NCI-H2107 treated with DMSO at 0.1 percent for 48 hours (cell line): ENCODE results near the gene ZNF71.
"Not testable (repeated sequence)": the region's sequence is repeated elsewhere in the genome, so short reads cannot be mapped to it uniquely, and the experiment has no call there.

Source experiments
- DNase-seq: peaks from one replicate; lab custom pipeline; 2025; ENCODE audit not compliant: unreplicated experiment; lab: John Stamatoyannopoulos, UW

ZNF71 gene

GRCh38 chr19:56622374-56622773, 27.3 kb downstream of the ZNF71 start:
- DNase-seq, result no peak

DNA sequence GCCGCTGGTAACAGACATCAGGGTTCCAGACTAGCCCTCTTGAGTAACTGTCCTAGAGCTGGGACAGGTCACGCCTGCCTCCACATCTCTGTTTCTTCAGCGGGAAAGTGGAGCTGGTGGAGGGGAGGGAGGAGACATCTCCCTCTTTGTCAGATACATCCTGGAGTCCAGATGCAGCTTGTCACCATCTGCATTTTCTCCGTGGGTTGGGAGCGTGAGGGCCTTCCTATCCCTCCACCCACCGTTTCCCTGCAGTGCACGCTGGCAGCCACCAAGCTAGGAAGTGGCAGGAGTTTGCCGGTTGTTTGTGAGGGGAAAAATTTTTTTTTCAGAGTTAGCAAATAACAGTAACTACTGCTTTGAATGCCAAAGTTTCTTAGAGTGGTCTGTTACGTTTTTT, 27.9 kb downstream of the ZNF71 start:
- no peak for DNase-seq

DNA sequence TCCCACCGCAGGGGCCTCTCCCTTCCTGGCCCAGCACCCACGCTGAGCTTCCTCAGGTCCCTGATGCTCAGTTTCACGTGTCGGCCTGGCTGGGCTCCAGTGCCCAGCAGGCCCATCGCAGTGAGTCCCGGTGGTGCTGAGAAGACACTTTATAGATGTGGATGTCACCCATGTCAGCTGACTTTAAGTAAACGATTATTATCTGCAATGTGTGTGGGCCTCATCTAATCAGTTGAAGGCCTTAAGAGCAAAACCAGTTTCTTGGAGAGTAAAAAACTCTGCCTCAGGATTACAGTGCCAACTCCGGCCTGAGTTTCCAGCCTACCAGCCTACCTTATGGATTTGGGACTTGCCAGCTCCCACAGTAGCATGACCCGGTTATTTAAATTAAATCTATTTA, 30.6 kb downstream of the ZNF71 start:
- DNase-seq, result no peak

- DNase-seq, result no peak
Measured at GRCh38 chr19:56633021-56633420, 37.9 kb downstream of the ZNF71 start.

- DNase-seq, result no peak
Measured at GRCh38 chr19:56637976-56638555, 43.0 kb downstream of the ZNF71 start.

- DNase-seq, result no peak
Measured at GRCh38 chr19:56639217-56639616, 44.1 kb downstream of the ZNF71 start.

DNA sequence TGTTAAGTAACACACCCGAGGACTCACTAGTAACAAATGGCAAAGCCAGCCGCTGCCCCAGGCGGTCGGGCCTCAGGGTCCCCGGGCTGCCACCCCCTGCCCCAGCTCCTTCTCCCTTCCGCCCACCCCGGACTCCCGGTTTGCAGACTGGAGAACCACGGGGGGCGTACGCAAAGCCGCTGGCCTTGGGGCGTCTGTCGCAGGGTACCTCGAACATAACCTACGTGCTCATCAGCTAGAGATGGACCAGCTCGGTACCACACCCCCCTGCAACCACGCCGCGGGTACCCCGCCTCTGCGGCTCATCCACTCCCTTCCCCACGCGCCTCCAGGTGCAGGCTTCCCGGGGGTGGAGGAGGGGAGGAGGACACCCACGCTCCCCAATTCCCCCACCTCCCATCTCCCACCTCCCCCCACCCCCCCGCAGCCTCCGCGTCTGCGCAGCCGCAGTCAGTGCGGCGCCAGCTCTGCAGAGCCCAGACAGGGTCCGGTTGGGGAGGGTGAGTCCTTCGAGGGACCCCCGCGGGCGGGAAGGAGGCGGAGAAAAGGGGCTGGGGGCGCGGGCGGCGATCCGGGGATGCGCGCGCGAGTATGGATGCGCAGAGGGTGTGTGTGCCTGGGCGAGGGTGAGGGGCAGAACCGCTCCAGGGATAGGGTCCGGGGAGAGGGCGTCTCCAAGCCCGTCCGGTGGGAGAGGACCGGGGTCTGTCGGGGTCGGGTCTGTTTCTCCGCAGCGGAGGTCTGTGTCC, 47.8 kb downstream of the ZNF71 start, which contains the start of gene SMIM17:
SMIM17 (plus strand) TSS at position 449 of the 749 bp plus-strand sequence. CDS start 2,509 bp downstream, outside the sequence.
- no peak for DNase-seq

DNA sequence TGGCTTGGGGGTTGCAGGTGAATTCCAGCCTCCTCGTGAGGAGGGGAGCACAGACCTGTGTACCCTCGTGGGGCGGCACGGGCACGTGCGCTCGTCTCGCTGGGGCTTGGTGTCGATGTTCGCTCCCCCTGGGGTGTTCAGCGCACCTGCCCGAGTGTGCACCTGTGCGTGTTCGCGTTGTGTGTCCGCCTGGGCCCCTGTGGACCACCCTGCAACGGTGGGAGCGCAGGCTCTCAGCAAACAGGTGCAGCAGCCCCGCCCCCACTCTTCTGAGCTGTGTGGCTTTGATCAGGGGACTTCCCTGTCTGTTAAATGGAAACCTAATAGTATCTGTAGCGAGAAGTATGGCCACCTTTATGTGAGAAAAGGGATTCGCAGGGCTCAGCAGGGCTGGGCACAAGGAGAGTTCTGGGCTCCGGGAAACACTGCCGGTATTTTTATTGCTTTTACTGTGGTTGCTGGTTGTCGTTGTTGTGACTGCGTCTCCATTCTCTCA, 48.4 kb downstream of the ZNF71 start:
- no peak for DNase-seq

GRCh38 chr19:56654151-56654550, 59.0 kb downstream of the ZNF71 start:
- DNase-seq, result no peak

- no peak for DNase-seq
Measured at GRCh38 chr19:56660381-56661107, 65.4 kb downstream of the ZNF71 start.

DNA sequence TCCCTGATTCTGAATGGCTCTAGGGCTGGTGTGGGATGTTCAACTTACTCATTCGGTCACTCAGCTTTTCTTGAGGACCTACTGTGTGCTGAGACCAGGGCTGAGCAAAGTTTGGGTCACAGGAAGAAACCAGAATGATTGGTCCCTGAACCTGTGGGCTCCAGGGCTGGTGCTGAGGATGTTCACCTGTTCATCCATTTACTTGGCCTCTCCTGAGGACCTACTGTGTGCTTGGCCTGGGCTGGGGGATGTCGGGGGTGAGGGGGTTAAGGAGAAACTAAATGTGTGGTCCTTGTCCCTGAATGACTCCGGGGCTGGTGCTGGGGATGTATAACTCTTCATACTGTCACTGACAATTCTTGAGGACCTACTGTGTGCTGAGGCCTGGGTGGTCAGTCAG, 66.1 kb downstream of the ZNF71 start:
- no peak for DNase-seq

GRCh38 chr19:56663931-56664500, 68.9 kb downstream of the ZNF71 start:
- DNase-seq, result no peak

DNA sequence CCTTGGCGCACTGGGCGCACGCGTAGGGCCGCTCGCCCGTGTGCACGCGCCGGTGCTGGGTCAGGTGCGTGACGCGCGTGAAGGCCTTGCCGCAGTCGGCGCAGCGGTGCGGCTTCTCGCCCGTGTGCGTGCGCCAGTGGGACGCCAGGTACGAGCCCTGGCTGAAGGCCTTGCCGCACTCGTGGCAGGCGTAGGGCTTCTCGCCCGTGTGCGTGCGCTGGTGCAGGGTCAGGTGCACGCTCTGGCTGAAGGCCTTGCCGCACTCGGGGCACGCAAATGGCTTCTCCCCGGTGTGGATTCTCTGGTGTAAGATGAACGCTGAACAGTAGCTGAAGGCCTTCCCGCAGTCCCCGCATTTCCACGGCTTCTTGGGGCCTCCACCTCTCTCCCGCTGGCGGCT, 69.4 kb downstream of the ZNF71 start:
- DNase-seq, result no peak

GRCh38 chr19:56667311-56667870, 72.3 kb downstream of the ZNF71 start:
- DNase-seq, result no peak

DNA sequence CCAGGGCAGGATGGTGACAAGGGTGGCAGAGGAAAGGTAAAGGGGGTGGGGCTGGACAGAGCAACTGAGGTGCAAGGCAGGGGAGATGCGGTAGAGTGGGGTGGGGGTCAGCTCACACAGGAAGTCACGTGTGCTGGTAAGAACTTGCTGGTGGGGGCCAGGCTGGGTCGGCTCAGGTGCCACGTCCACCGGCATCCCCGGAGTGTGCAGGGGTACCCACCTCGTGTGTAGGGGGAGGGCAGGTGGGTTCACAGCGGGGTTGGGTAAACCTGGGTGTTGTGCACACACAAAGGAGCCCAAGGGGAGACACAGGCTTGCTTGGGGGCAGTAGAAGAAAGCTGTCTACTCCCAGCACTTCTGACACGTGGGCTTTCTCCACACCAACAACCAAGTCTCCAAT, 73.6 kb downstream of the ZNF71 start:
- no peak for DNase-seq

DNA sequence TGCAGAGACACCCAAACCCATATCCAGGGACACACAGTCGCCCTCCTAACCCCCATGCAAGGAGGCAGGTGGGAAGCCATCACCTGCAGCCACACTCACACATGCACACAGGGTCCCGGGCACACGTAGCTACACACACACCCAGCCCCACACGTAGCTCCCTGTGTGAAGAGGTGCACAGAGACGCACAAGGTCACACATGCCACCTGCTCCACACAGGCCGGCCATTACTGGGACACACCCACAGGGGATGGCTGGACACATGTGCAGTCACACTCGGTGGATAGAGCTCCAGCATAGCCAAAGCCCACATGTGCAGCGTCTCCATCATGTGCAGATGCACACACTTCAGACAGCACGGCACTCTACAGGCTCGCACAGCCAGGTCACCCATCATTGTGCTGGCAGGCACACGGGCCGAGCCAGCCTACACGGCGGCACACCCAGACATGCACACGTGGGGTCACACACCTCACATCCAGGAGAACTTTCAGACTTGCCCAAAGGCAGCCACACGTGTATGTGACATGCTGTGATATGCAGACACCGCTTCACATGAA, 75.4 kb downstream of the ZNF71 start:
- DNase-seq, result no peak

DNA sequence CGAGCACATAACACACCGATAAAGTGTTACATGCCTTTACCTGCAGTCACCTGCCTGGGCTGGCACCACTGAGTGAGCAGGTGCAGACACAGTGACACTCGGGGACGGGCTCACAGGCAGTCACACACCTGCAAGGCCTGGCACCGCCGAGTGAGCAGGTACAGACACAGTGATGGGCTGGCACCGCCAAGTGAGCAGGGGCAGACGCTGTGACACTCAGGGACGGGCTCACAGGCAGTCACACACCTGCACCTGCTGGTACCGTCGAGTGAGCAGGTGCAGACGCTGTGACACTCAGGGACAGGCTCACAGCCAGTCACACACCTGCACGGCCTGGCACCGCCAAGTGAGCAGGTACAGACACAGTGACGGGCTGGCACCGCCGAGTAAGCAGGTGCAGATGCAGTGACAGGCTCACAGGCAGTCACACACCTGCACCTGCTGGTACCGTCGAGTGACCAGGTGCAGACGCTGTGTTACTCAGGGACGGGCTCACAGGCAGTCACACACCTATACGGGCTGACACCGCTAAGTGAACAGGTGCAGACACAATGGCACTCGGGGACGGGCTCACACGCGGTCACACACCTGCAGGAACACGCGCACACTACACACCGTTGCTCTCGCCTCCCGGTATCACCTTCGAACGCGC, 76.0 kb downstream of the ZNF71 start:
- no peak for DNase-seq

- DNase-seq, result no peak
Measured at GRCh38 chr19:56671613-56671994, 76.5 kb downstream of the ZNF71 start, which contains the start of gene ZNF835. Gene ZNF835, minus strand, starts transcription at chr19:56671757. Its CDS starts 6,559 bp downstream, at chr19:56665198.

GRCh38 chr19:56672610-56673009, 77.5 kb downstream of the ZNF71 start:
- not testable (repeated sequence) for DNase-seq
